HG03565 (cell line): ENCODE measurements around the gene RUNX1.

Source experiments
- ATAC-seq: cut with Tn5 transposase; IDR thresholded peaks from one replicate; pipeline ENCODE4 v1.9.1; 2021; ENCODE audit warnings: mild to moderate bottlenecking, moderate library complexity; ENCODE audit not compliant: unreplicated experiment

RUNX1 gene

GRCh38 chr21:34800797-34801518 is 248.1 kb downstream of the RUNX1 start:
- ATAC-seq: no peak

- no peak for ATAC-seq
These were observed 250.0 kb downstream of the RUNX1 start for GRCh38 chr21:34799092-34799491.

GRCh38 chr21:34797921-34798535 is 251.1 kb downstream of the RUNX1 start:
- ATAC-seq: no peak

GRCh38 chr21:34797201-34797525 is 251.9 kb downstream of the RUNX1 start:
- ATAC-seq: no peak

- no peak for ATAC-seq
These were observed 252.4 kb downstream of the RUNX1 start for GRCh38 chr21:34796518-34797200.

- ATAC-seq: no peak
These were observed 253.4 kb downstream of the RUNX1 start for GRCh38 chr21:34795548-34796180.

- ATAC-seq: no peak
These were observed 253.9 kb downstream of the RUNX1 start for GRCh38 chr21:34795175-34795547.

- ATAC-seq: no peak
These were observed 254.4 kb downstream of the RUNX1 start for GRCh38 chr21:34794686-34795085.

- no peak for ATAC-seq
These were observed 255.6 kb downstream of the RUNX1 start for GRCh38 chr21:34793471-34793870.

GRCh38 chr21:34792504-34793089 is 256.5 kb downstream of the RUNX1 start:
- ATAC-seq: no peak

- no peak for ATAC-seq
These were observed 257.2 kb downstream of the RUNX1 start for GRCh38 chr21:34791776-34792503.

- ATAC-seq: no peak
These were observed 258.3 kb downstream of the RUNX1 start for GRCh38 chr21:34790834-34791233.

GRCh38 chr21:34790341-34790740 is 258.8 kb downstream of the RUNX1 start:
- no peak for ATAC-seq

- no peak for ATAC-seq
These were observed 260.2 kb downstream of the RUNX1 start for GRCh38 chr21:34788879-34789278.

- no peak for ATAC-seq
These were observed 265.3 kb downstream of the RUNX1 start for GRCh38 chr21:34783815-34784214.

- no peak for ATAC-seq
These were observed 266.4 kb downstream of the RUNX1 start for GRCh38 chr21:34782506-34783360.

GRCh38 chr21:34781526-34781925 is 267.6 kb downstream of the RUNX1 start:
- no peak for ATAC-seq

GRCh38 chr21:34779860-34780259 is 269.2 kb downstream of the RUNX1 start:
- ATAC-seq: no peak

GRCh38 chr21:34775793-34776192 is 273.3 kb downstream of the RUNX1 start:
- ATAC-seq: no peak

- no peak for ATAC-seq
These were observed 274.4 kb downstream of the RUNX1 start for GRCh38 chr21:34774750-34775149.
